ENCODE measurements around the gene MARCHF11.

Gene MARCHF11

DNA sequence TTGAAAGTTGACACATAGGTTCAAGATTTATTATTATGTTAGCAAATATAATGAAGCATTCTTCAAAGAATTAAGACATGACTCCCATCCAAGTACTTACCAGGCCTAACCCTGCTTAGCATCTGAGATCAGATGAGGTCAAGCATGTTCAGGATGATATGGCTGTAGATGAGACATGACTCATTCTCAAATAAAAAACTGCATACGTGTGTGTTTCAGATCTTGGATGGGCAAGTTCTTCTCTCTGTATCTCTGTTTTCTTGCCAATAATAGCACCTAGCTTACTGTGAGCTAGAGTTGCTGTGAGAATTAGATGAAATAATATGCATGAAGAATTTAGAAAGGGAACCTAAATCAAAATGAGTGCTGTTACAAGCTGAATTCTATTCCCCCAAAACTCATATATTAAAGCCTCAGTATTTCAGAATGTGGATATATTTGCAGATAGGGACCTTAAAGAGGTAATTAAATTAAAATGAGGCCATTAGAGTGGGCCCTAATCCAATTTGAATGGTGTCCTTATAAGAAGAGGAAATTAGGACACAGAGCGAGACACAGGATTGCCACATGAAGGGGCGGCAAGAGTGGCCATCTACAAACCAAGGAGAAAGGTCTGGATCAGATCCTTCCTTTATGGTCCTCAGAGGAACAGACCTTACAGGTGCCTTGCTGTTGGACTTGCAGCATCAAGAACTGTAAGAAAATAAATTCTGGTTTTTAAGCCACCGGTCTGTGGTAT, 146.2 kb downstream of the MARCHF11 start:
- no peaks in the 10 kb centered on the region for H3K4me1 ChIP-seq (ENCODE audit: insufficient read depth, poor library complexity, severe bottlenecking)
- H3K4me3 ChIP-seq (ENCODE audit: severe bottlenecking): no peak overlapping the region
- peaks cover 9% of the 10 kb centered on the region for H3K27me3 ChIP-seq (ENCODE audit: insufficient read depth, poor library complexity, severe bottlenecking)
- H3K27ac ChIP-seq (ENCODE audit: poor library complexity, severe bottlenecking): no peak overlapping the region
- DNase-seq (ENCODE audit: low spot score): no peak
- ATAC-seq (ENCODE audit: low read depth): no peak
- H3K9me3 ChIP-seq (ENCODE audit: severe bottlenecking): no peaks in the 10 kb centered on the region
- H3K36me3 ChIP-seq (ENCODE audit: low read depth): no peaks in the 10 kb centered on the region
- TF ChIP-seq, protein P1, sequence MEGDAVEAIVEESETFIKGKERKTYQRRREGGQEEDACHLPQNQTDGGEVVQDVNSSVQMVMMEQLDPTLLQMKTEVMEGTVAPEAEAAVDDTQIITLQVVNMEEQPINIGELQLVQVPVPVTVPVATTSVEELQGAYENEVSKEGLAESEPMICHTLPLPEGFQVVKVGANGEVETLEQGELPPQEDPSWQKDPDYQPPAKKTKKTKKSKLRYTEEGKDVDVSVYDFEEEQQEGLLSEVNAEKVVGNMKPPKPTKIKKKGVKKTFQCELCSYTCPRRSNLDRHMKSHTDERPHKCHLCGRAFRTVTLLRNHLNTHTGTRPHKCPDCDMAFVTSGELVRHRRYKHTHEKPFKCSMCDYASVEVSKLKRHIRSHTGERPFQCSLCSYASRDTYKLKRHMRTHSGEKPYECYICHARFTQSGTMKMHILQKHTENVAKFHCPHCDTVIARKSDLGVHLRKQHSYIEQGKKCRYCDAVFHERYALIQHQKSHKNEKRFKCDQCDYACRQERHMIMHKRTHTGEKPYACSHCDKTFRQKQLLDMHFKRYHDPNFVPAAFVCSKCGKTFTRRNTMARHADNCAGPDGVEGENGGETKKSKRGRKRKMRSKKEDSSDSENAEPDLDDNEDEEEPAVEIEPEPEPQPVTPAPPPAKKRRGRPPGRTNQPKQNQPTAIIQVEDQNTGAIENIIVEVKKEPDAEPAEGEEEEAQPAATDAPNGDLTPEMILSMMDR (IDR thresholded peaks at IDR 0.05; ENCODE audit: poor library complexity, severe bottlenecking): no peak

- DNase-seq (ENCODE audit: low spot score): no peak
- Histone ChIP-seq H3K4me3 (ENCODE audit: severe bottlenecking) (no peak overlapping the region), H3K4me1 (ENCODE audit: insufficient read depth, poor library complexity, severe bottlenecking) (no peaks in the 10 kb centered on the region), H3K9me3 (ENCODE audit: severe bottlenecking) (no peaks in the 10 kb centered on the region), H3K27ac (ENCODE audit: poor library complexity, severe bottlenecking) (no peak overlapping the region), H3K36me3 (ENCODE audit: low read depth) (no peaks in the 10 kb centered on the region), H3K27me3 (ENCODE audit: insufficient read depth, poor library complexity, severe bottlenecking) (no peaks in the 10 kb centered on the region)
- ATAC-seq (ENCODE audit: low read depth): no peak
- TF ChIP-seq, protein P1 (IDR thresholded peaks at IDR 0.05; ENCODE audit: poor library complexity, severe bottlenecking): no peak
Observed at GRCh38 chr5:16028708-16029107, 150.9 kb downstream of the MARCHF11 start.

GRCh38 chr5:16025681-16026080, 153.9 kb downstream of the MARCHF11 start:
- no peak for ATAC-seq (ENCODE audit: low read depth)
- Histone ChIP-seq H3K36me3 (ENCODE audit: low read depth) (no peaks in the 10 kb centered on the region), H3K9me3 (ENCODE audit: severe bottlenecking) (no peaks in the 10 kb centered on the region), H3K27me3 (ENCODE audit: insufficient read depth, poor library complexity, severe bottlenecking) (no peaks in the 10 kb centered on the region), H3K4me1 (ENCODE audit: insufficient read depth, poor library complexity, severe bottlenecking) (no peaks in the 10 kb centered on the region), H3K4me3 (ENCODE audit: severe bottlenecking) (no peak overlapping the region), H3K27ac (ENCODE audit: poor library complexity, severe bottlenecking) (no peak overlapping the region)
- TF ChIP-seq, protein P1 (IDR thresholded peaks at IDR 0.05; ENCODE audit: poor library complexity, severe bottlenecking): no peak
- DNase-seq (ENCODE audit: low spot score): no peak

- Histone ChIP-seq H3K4me1 (ENCODE audit: insufficient read depth, poor library complexity, severe bottlenecking) (no peaks in the 10 kb centered on the region), H3K4me3 (ENCODE audit: severe bottlenecking) (no peak overlapping the region), H3K9me3 (ENCODE audit: severe bottlenecking) (no peaks in the 10 kb centered on the region), H3K27ac (ENCODE audit: poor library complexity, severe bottlenecking) (no peak overlapping the region), H3K27me3 (ENCODE audit: insufficient read depth, poor library complexity, severe bottlenecking) (no peaks in the 10 kb centered on the region), H3K36me3 (ENCODE audit: low read depth) (no peaks in the 10 kb centered on the region)
- DNase-seq (ENCODE audit: low spot score): no peak
- TF ChIP-seq, protein P1 (IDR thresholded peaks at IDR 0.05; ENCODE audit: poor library complexity, severe bottlenecking): no peak
- no peak for ATAC-seq (ENCODE audit: low read depth)
Observed at GRCh38 chr5:16018970-16019369, 160.6 kb downstream of the MARCHF11 start.

DNA sequence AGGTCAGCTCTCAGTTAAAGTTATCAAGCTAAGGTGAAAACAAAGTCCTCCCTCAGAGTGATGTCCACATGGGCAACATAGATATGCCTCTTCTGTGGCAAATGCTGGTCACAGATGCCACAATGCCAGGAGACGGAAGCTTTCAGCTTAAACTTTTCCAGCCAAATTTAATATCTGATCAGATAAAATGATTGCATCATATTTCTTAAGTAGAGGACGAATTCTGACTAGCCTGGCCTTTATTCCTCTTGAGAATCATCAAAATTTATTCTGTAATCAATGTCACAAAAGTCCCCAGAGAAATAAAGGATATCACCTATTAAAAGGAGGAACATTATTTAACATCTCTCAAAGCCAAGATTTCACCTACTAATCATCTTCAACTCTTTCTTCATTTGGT, 161.9 kb downstream of the MARCHF11 start:
- no peak for ATAC-seq (ENCODE audit: low read depth)
- H3K4me1 ChIP-seq (ENCODE audit: insufficient read depth, poor library complexity, severe bottlenecking): no peaks in the 10 kb centered on the region
- no peaks in the 10 kb centered on the region for H3K27me3 ChIP-seq (ENCODE audit: insufficient read depth, poor library complexity, severe bottlenecking)
- H3K36me3 ChIP-seq (ENCODE audit: low read depth): no peaks in the 10 kb centered on the region
- no peak overlapping the region for H3K27ac ChIP-seq (ENCODE audit: poor library complexity, severe bottlenecking)
- no peak overlapping the region for H3K4me3 ChIP-seq (ENCODE audit: severe bottlenecking)
- TF ChIP-seq, protein P1 (IDR thresholded peaks at IDR 0.05; ENCODE audit: poor library complexity, severe bottlenecking): no peak
- H3K9me3 ChIP-seq (ENCODE audit: severe bottlenecking): no peaks in the 10 kb centered on the region
- no peak for DNase-seq (ENCODE audit: low spot score)
